ENCODE measurements around the gene NUDT7. TPM values are rescaled to one million over a fixed set of nuclear protein-coding genes. Genes with fewer than 3 reads are reported as not detected.

NUDT7 gene
- total RNA-seq, 1 donor from 2014 or later = 5.1 TPM

DNA sequence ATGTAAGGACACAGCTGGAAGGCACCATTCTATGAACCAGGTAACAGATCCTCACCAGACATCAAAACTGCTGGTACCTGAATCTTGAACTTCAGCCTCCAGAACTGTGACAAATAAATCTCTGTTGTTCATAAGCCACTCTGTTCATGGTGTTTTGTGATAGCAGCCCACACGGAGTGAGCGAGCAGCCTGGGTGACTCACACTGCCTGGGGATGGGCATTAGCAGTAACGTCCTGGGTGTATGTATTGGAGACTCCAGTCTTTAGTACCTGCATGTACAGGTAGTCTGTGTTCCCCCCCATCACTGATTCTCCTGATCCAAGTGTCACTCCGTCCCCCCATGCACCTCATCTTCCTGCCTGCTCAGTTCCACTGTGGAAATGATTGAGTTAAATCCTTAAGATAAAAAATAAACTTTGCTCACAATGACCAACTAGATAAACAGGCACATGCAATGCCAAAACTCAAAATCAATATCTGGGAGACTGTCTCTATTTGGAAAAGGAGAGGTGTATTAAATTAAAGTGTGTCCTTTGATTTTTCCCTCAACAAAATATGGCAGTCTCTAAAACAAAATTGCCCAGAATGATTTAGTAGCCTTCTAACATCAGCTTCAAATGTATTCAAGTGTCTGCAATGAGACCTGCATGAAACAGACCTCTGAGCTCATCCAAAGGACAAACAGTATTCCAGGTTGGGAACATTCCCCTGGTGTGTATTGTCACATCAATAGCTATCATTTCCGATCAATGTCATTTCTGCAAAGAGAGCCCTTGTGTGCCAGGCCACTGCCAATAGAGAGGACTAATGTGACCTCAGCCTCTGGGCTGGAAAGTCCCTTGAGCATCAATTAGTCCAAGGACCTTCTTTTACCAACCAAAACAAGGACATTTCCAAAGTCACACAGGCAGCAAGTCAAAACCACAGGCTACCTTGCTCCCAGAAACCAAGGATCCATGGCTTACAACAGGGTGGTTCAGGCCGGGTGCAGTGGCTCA lies 53.9 kb downstream of the NUDT7 start:
- DNase-seq (ENCODE audit: low read depth, low spot score) = no peak

DNA sequence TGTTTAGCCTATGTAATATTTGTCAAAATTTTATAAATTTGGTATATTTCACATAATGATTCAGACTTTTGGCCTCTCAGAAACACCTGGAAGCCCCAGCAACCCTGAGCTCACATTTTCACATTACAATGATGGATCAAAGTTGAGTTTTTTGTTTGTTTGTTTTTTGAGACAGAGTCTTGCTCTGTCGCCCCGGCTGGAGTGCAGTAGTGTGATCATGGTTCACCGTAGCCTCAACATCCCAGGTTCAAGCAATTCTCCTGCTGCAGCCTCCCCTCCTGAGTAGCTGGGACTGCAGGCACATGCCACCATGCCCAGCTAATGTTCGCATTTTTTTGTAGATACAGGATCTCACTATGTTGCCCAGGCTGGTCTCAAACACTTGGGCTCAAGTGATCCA lies 55.4 kb downstream of the NUDT7 start:
- no peak for DNase-seq (ENCODE audit: low read depth, low spot score)

DNA sequence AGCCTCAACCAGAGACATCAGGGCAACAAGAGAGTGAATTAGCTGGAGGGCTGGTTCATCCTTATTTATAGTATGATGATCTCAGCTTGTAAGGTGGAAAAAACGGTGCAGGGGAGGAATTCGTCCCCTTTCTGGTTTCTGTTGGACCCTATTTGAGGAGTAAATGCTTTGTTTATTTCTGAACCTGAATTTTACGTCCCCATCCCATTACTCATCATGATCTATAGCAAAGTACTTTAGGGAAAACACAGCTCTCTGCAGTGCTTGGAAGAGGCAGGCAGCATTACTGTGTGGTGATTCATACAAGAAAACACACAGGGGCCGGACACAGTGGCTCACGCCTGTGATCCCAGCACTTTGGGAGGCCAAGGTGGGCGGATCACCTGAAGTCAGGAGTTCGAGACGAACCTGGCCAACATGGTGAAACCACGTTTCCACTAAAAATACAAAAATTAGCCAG lies 58.1 kb downstream of the NUDT7 start:
- peak; percentile 46 for DNase-seq (ENCODE audit: low read depth, low spot score)

DNA sequence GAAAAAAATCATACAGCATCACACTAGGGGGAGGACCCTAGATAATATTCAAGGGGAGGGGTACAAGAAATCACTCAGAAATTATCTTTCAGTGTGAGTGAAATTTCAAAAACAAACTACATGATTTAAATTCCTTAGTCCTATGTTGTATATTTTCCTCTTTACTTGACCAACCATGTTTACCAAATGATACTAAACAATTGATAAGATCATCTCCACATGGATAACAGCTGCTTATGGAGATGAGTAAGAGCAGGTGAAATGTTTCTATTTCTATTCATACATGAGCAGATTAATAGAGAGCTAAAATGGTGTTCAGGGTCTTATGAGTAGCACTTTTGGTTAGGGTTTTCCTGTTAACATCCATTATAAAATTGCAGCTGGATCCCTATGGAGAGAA lies 58.8 kb downstream of the NUDT7 start:
- no peak for DNase-seq (ENCODE audit: low read depth, low spot score)

DNA sequence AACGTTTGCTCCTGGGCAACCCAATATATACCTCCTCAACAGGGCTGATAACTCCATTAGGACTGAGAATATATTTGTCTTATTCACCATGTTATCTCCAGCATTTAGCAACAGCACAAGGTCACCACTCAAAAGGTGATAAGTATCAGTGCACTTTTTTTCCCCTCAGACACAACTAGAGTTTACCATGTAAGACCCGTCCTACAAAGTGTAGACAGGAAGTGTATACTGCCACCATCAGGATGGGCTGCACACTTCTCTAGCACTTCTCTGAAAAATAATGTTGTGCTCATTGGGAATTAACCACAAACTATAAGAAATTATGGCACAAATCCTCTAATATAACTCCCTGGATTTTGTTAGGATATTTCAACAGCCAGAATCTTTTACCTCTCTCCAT lies 60.4 kb downstream of the NUDT7 start:
- DNase-seq (ENCODE audit: low read depth, low spot score) = no peak

DNA sequence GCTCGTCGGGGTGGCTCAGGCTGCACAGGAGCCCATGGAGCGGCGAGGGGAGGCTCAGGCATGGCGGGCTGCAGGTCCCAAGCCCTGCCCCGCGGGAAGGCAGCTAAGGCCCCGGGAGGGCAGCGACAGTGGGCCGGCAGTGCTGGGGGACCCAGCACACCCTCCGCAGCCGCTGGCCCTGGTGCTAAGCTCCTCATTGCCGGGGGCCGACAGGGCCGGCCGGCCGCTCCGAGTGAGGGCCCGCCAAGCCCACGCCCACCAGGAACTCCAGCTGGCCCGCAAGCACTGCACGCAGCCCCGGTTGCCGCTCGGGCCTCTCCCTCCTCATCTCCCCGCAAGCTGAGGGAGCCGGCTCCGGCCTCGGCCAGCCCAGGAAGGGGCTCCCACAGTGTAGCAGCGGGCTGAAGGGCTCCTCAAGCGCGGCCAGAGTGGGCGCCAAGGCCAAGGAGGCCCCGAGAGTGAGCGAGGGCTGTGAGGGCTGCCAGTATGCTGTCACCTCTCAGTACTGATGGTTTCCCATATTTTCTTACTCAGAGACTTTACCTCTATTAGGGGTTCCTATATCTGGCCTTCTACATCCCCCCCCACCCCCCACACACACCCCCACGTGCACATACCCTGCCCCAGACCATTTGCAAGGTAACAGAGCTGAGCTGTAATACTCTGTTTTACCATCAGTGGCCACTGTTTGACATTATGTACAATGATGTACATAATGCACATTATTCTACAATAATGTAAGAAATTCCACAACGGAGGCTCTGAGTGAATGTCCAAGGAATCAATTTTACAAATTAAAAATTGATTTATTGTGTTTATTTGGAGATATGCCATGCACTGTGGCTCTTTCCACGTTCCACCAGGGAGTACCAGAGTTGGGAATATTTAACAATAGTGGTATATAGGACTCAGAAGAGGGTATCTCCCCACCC lies 62.4 kb downstream of the NUDT7 start:
- DNase-seq (ENCODE audit: low read depth, low spot score) = no peak

DNA sequence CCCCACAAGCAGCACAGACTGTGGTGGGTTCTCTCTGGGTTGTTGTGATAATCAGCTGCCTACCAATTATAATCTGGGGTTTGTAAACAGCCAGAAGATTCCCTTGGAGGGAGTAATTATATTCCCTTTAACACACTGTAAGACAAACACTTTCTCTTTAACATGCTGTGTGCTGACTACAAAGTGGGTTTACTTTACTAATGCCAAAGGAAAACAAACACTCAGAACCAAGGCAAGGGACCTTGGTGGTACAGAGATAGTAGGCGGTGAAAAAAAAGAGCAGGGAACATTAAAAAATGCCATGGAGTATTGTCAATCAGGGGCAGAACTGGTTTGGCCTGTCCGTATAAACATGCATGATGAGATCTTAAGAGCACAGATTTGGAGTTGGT lies 63.1 kb downstream of the NUDT7 start:
- no peak for DNase-seq (ENCODE audit: low read depth, low spot score)

DNA sequence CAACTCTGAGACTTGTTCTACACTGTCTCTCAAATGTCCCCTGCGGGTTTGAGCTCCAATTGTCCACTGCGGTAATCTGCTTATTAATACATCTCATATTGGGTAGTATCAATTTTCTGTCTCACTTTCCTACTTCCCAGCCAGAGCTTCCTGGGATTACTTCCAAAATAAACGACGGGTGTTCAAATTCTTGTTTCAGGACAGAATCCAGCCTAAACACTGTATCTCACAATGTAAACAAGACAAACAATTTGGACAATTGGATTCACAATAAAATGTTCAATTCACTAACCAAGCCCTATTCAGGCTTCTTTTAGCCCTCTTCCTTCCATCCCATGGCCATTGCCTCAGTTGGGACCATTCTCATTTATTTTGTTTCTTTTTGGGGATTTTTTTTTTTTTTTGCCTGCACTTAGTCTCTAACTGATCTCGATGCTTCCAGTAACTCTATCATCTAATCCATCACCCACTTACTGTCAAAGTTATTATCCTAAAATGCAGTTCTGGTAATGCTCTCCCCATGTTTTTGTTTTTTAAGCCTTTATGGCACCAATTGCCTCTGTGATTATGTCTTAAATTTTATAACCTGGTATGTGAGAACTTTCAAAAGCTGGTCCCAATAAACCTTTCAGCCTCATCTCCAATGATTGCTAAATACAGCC lies 64.0 kb downstream of the NUDT7 start:
- DNase-seq (ENCODE audit: low read depth, low spot score) = no peak

DNA sequence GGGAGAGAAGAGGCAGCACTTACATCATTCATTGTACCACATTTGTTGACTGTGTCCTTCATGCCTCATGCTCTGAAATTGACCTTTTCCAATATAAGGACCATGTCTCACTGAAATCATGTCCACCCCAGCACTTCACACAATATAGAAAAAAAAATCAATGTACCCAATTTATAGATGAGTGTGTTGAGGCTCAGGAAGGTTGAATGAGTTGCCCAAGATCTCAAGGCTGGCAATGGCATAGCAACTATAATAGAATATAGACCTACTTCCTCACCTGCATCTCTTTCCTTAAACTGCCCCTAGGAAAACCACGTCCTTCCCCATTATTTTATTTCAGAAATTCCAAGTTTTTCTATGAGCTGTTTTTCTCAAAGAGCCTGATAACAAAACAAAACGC lies 65.1 kb downstream of the NUDT7 start:
- DNase-seq (ENCODE audit: low read depth, low spot score) = no peak

DNA sequence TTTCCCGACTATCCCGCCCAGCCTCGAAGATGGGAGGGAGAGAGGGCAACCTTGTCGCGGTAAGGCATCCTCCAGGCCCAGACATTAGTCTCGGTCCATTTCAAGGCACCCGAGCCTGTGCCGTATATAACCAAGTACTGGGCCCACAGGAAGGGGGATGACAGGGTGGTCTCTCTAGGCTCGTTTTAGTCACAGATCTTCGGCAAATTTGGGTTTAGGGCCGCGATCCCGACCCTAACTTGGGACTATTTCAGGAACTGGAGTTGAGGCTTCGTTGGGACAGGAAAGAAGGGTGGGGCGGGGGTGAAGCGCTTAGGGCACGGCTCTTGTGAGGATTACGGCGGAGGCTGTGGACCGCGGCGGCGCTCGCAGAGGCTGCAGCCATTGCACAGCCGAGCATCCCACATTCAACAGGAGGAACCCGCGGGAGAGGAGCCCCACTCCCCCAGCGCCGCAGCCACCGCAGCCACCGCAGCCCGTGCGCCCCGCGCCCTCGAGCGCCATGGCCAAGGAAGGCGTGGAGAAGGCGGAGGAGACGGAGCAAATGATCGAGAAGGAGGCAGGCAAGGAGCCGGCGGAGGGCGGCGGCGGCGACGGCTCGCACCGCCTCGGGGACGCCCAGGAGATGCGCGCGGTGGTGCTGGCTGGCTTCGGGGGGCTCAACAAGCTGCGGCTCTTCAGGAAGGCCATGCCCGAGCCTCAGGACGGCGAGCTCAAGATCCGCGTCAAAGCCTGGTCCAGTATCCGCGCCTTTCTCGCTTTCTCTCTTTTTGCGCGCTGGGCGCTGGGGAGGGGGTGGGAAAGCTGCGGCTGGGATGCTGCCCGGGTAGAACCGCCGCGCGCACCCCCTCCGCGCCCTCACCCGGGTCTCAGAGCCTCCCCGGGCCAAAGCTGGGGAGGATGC lies 66.1 kb downstream of the NUDT7 start, which contains the start of gene VAT1L:
TSS of gene VAT1L (plus strand) at position 384 of the 904 bp plus-strand sequence. CDS start at position 503, 119 bp downstream.
- DNase-seq (ENCODE audit: low read depth, low spot score) = no peak

DNA sequence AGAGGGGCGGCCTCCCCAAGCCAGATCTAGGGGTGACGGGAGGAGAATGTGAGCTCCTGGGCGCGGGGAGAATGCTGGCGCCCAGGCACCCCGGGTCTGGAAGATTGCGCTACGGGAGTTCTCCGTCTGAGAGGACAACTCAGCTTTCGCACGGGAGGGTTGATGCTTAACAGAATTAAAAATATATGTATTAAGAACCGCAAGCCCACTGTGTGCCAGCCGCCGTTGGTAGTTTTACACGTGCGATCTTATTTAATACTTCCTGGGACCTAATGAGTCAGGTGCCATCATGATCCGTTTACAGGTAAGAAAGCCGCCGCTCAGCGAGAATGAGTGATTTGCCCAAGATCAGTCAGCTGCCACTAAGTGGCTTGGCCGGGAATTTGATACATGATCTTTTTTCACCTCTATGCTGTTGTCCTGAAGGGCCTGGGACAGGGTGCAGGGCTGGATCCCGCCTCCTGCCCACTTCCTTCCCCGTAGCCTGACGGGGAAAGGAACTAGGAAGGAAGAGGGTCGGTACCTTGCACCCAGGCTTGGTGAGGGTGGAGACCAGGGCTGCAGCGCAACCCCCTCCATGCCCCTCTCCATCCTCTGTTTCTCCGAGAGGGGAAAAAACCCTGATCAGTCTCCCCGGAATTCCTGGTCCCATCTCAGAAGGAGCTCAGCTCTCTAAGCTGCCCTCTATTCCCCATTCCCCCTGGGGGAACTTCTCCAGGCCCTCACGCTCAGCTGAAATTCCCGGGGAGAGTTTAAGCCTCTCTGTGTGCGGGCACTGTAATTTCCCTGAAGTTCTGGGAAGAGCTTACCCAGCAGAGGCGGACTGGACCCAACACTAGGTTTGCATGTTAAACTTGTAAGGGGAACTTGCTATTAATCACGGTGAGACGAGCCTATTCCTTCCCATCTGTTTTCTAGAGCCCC lies 67.0 kb downstream of the NUDT7 start:
- DNase-seq (ENCODE audit: low read depth, low spot score) = no peak

DNA sequence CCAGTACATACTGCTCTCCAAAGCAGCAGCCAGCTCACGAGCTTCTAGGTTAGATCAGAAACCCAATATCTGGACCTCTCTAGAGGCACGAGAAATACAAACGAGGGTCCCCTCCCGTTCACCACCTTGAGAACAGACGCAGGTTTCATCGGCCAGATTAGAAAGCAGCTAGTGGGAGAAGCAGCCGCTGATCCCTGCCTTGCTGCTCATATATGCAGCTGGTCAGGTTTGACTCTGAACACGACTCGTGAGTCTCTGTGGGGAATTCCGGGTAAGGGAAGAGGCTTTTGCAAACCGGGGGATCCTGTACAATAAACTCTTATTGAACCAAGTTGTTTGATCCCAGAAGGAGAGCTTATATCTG lies 67.7 kb downstream of the NUDT7 start:
- DNase-seq (ENCODE audit: low read depth, low spot score) = no peak

DNA sequence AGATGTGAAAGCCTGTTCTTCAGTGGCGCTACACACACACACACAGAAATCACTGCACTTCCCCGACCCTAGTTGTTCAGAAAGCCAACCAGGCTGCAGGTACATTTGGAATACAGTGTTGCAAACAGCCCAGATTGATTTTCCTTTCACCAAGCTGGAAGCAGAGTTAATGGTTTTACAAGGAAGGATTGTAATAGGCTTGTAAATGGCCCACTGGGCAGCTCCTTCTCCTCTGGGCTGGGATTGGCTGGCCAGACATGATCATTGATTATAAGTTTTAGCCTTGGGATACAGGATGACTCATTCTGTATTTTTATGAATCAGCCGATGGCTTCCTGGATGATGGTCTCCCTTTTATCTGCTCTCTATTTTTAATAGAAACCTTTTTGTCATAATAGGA lies 68.6 kb downstream of the NUDT7 start:
- no peak for DNase-seq (ENCODE audit: low read depth, low spot score)

Other genes starting within 250 kb of the NUDT7 start
- gene VAT1L, start 66.0 kb downstream of the NUDT7 start, total RNA-seq = 1.1 and 2.0 TPM in 2 replicates